ENCODE data around the gene TRMT112. TPM values are rescaled to one million over a fixed set of nuclear protein-coding genes. Genes with fewer than 3 reads are reported as not detected.

The TRMT112 gene
- total RNA-seq, 1 donor from 2014 or later = 207 TPM

DNA sequence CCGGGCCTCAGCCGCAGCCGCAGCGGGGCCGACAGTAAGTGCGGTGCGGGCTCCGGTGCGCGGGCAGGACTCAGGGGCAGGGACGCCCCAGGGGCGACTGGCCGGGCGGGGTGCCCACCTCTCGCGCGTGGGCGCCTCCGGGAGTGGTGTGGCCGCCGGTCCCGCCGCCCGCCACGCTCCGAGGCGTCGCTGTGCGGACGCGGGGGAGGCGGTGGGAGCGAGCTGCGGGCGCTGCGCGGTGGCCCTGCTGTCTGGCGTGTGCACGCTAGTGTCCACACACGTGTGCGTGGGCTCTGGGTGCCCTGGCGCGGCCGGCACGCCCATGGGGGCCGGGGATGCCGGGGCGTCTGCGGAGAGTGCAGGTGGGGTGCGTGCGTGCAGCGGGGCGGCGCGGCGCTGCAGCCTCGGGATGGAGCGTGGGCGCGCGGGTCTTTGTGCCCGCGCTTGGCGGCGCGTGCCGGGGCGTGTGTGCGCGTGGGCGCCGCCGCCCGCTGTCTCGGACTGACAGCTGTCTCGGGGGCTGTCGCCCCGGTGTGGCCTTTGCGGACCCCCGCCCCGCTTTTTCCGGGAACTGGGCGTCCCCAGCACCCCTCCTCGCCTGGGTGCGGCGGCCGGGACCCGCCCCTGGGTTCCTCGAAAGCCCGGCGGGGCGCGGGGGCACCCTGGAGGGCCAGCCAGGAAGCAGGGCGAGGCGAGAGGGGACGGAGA, 25.5 kb downstream of the TRMT112 start:
- no peak overlapping the region for H3K27ac Mint-ChIP-seq (ENCODE audit: unreplicated experiment)
- no peaks in the 10 kb centered on the region for H3K9me3 Mint-ChIP-seq
- TF ChIP-seq CTCF (conservative IDR thresholded peaks at IDR 0.05) = no peak
- no peaks in the 10 kb centered on the region for H3K36me3 Mint-ChIP-seq (ENCODE audit: low read depth)
- H3K4me1 Mint-ChIP-seq = peaks cover 18% of the 10 kb centered on the region
- peaks cover 77% of the 10 kb centered on the region for H3K27me3 Mint-ChIP-seq (ENCODE audit: low read depth)
- no peak for DNase-seq (ENCODE audit: low read depth, low spot score)
- no peak overlapping the region for H3K4me3 Mint-ChIP-seq

DNA sequence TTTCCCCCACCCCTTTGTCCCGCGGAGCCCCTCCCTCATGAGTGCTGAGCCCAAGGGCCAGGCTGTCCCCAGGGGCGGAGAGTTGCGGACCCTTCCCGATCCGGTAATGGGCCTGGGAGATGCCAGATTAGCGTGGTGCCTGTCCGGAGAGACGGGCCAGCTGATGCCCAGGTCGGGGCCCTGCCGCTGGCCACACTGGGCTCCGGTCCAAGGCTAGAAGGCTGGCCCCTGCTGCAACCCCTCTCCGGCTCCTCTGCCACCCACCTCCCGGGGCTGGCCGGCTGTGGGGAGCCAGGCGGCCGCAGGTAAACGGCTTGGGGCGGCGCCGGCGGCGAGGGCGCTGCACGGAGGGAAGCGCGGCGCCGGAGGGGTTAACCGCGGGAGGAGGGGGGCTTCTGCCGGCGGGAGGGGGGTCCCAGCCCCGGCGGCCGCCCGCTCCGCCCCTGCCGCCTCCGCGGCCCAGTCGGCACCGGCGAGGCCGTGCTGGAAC, 26.1 kb downstream of the TRMT112 start, which contains the start of gene KCNK4:
Gene KCNK4, plus strand, starts transcription at position 41 of the 490 bp plus-strand sequence. CDS start 1,717 bp downstream, outside the sequence.
- Mint-ChIP-seq H3K27ac (ENCODE audit: unreplicated experiment) (no peak within 1 kb of the TSS), H3K27me3 (ENCODE audit: low read depth) (peaks cover 74% of the 10 kb centered on the region), H3K36me3 (ENCODE audit: low read depth) (no peaks in the 10 kb centered on the region), H3K4me1 (peaks cover 24% of the 10 kb centered on the region), H3K4me3 (peak within 1 kb of the TSS; percentile 66), H3K9me3 (no peaks in the 10 kb centered on the region)
- no peak for DNase-seq (ENCODE audit: low read depth, low spot score)
- no peak for TF ChIP-seq CTCF (conservative IDR thresholded peaks at IDR 0.05)

DNA sequence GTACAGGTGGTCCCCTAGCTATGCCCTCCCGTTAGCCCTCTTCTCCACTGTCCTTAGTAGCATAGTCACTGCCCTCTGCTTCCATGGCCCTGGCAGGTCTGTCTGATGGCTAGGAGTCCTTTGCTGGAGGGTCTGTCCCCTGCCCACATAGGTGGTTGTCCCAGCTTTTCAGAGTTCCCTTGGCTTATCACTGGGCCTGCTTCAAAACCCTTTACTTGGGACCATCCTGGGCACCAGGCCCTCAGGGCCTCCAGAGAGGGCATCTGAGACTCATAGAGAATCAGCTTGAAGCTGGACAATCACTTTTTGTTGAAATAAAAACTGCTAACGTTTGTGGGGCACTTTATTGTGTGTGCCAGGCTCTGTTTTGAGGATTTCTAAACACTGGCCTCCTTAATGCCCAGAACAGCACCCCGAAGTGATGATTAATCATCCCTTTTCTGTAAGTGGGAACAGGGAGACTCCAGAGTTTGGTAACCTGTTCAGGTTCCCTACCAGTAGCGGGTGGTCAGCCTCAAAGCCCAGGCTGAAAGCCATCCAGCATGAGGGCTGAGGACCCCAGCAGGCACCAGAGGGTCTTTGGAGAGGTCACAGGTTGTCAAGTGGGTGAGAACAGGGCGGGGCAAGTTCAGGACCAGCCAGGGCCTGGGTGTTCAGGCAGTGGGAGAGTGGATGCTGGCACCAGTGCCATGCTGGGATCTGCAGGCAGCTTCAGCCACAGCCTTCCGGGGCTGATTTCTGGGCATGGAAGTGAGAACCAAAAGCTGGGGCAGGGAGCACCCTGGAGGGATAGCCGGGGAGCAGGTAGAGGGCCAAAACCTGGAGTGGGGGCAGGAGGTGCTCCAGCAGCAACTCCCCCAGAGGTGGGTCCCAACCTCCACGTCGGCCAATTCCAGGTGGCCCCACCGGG, 26.8 kb downstream of the TRMT112 start:
- no peak overlapping the region for H3K27ac Mint-ChIP-seq (ENCODE audit: unreplicated experiment)
- DNase-seq (ENCODE audit: low read depth, low spot score) = no peak
- H3K27me3 Mint-ChIP-seq (ENCODE audit: low read depth) = peaks cover 67% of the 10 kb centered on the region
- H3K4me1 Mint-ChIP-seq = peaks cover 25% of the 10 kb centered on the region
- no peaks in the 10 kb centered on the region for H3K36me3 Mint-ChIP-seq (ENCODE audit: low read depth)
- no peaks in the 10 kb centered on the region for H3K9me3 Mint-ChIP-seq
- peak overlapping the region; percentile 66 for H3K4me3 Mint-ChIP-seq
- no peak for TF ChIP-seq CTCF (conservative IDR thresholded peaks at IDR 0.05)

DNA sequence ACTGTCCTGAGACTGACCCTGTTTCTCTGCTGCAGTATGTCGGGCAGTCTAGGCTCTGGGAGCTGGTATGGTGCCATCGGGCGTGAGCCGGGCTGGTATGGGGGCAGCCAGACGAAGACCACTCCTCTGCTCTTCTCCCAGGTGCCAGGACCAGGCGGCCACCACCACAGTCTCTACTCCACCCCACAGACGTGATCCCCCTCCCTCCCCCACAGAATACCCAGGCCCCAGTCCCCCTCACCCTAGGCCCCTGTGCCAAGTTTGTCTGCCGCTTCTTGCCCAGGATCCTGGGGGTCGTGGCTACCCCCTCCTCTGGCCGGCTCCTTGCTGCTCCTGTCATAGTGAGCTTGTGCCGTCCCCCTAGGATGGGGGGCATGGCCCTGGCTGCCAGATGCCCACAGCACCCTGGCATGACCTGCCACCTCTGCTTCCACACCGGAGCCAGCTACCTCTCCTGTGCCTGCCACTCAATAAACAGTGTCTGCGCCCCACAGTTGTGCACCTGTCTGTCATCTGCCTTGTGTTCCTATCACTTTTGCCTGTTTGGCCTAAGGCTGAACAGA, 28.3 kb downstream of the TRMT112 start:
- H3K4me3 Mint-ChIP-seq = peak overlapping the region; percentile 77

More for the DNA sequence above, 28.3 kb downstream of the TRMT112 start:
- H3K4me1 Mint-ChIP-seq = peaks cover 16% of the 10 kb centered on the region
- H3K27me3 Mint-ChIP-seq (ENCODE audit: low read depth) = peaks cover 51% of the 10 kb centered on the region
- H3K9me3 Mint-ChIP-seq = no peaks in the 10 kb centered on the region
- TF ChIP-seq CTCF (conservative IDR thresholded peaks at IDR 0.05) = no peak
- no peaks in the 10 kb centered on the region for H3K36me3 Mint-ChIP-seq (ENCODE audit: low read depth)
- DNase-seq (ENCODE audit: low read depth, low spot score) = no peak
- no peak overlapping the region for H3K27ac Mint-ChIP-seq (ENCODE audit: unreplicated experiment)
